Fibroblast of the aortic adventitia (primary cell): ENCODE measurements around the gene TEK. TPM values are rescaled to one million over a fixed set of nuclear protein-coding genes. Genes with fewer than 3 reads are reported as not detected.

Source experiments
- DNase-seq: peaks from one replicate; pipeline ENCODE4 v3.0.0-alpha.2; 2010; ENCODE audit warnings: low read depth
- H3K4me3 ChIP-seq: 2 replicates; pipeline ENCODE4 v1.5.1; 2011; ENCODE audit warnings: low read depth, mild to moderate bottlenecking, control low read depth, low read length, moderate library complexity
- total RNA-seq: library from RNA; depleted of rRNA; stranded (reverse); fragments of >200 nt; gene quantifications from 2 replicates; pipeline ENCODE4 v1.2.3, GENCODE V29; 2012; ENCODE audit warnings: low replicate concordance
- TF ChIP-seq, protein P1 (sequence below): IDR thresholded peaks from 2 replicates; pipeline ENCODE4 v1.5.1; 2011; ENCODE audit warnings: mild to moderate bottlenecking, low read length, control low read depth, inconsistent platforms; ENCODE audit not compliant: insufficient read depth

TEK gene
- total RNA-seq, 1 donor, result 1.7 TPM

DNA sequence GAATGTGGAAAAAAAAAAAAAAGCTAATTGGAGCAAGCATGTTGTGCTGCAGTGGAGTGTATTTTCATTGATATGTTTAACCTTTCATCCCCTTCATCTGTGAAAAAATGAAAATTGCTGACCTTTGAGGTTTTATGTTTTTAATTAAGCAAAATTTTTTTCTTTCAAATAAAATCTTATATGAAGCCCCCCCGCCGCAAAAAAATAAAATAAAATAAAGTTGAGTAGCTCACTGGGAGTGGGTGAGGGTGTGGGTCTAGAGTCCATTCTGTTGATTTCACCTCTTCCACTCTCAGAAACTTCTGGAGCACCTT lies 43.3 kb downstream of the TEK start:
- DNase-seq, result no peak
- no peak overlapping the region for H3K4me3 ChIP-seq
- TF ChIP-seq, protein P1, sequence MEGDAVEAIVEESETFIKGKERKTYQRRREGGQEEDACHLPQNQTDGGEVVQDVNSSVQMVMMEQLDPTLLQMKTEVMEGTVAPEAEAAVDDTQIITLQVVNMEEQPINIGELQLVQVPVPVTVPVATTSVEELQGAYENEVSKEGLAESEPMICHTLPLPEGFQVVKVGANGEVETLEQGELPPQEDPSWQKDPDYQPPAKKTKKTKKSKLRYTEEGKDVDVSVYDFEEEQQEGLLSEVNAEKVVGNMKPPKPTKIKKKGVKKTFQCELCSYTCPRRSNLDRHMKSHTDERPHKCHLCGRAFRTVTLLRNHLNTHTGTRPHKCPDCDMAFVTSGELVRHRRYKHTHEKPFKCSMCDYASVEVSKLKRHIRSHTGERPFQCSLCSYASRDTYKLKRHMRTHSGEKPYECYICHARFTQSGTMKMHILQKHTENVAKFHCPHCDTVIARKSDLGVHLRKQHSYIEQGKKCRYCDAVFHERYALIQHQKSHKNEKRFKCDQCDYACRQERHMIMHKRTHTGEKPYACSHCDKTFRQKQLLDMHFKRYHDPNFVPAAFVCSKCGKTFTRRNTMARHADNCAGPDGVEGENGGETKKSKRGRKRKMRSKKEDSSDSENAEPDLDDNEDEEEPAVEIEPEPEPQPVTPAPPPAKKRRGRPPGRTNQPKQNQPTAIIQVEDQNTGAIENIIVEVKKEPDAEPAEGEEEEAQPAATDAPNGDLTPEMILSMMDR, result no peak

DNA sequence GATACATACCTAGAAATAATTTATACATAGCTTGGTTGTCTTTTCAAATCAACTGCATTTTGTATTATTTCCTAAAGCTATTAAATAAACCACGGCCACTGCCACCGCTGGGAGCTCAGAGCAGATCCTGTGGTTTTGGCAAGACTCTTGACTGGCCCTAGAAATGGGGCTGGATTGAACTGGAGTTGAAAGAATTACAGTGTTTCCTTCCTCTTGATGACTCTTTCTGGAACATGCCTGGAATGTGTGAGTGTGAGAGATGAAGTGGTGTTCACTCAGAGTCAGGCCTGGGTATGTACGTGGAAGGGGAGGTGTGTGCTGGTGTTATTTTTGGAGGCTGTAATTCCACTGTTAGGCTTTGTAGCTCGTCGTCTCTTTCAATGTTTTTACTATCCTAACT lies 45.9 kb downstream of the TEK start:
- no peak overlapping the region for H3K4me3 ChIP-seq

DNA sequence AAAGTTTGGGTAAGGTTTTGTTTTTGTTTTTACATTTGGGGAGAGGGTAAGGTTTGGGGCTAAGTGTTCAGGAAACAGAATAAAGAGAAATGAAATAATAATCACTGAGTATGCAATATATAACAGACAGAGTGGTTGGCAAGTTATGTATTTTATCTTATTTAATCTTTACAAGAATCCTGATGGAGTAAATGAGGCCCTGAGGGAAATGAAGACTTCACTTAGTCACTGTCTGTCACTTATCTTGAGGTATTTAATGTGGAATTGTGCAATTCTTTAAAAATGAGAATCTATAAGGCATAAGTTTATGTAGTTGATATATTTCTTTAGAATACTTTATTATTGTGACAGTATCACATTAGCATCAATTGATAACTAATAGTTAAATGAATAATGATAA lies 48.1 kb downstream of the TEK start:
- TF ChIP-seq, protein P1, result no peak
- H3K4me3 ChIP-seq, result no peak overlapping the region
- no peak for DNase-seq

More for the DNA sequence above, 45.9 kb downstream of the TEK start:
- TF ChIP-seq, protein P1, result no peak
- DNase-seq, result peak; percentile 89

DNA sequence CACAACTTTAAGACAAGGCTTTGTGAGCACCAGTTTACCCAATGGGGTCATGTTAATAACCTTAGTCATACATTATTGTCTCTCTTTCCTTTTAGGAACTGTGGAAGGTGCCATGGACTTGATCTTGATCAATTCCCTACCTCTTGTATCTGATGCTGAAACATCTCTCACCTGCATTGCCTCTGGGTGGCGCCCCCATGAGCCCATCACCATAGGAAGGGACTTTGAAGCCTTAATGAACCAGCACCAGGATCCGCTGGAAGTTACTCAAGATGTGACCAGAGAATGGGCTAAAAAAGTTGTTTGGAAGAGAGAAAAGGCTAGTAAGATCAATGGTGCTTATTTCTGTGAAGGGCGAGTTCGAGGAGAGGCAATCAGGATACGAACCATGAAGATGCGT lies 48.7 kb downstream of the TEK start:
- DNase-seq, result no peak
- TF ChIP-seq, protein P1, result no peak
- H3K4me3 ChIP-seq, result no peak overlapping the region

DNA sequence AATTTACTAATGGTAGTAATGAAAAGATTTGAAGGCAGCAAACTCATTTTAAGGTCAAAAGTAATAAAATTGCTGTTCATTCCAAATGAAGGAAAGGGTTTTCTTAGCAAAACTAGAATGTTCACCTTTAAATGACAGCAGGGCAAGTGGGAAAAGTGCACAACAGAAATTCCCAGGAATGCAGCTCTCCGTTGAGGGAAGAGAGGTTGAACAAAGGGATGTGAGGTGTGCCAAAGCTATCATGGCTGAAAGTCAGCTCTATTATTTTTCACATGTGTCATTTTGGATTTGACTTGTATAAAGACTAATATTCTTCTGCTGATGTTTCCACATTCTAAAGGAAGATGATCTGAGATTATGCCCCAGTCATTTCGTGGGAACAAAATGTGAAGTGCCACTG lies 51.6 kb downstream of the TEK start:
- TF ChIP-seq, protein P1, result no peak
- DNase-seq, result peak; percentile 6

DNA sequence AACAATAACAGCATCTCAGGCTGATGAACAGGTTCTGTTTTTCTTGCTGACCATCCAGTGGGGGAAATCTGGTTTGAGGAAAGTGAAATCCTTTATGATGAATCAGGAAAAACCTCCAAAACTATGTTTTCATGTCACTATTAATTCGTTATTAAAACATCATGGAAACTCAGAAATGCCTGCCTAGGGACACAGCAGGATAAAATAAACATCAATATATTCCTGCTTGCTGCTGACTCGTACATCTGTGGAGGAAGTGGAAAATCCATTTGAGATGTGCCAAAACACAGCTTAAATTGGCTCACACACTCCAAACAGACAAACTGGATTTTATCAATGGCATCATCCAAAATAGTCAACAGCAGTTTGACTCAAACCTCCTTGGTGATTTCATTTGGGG lies 53.0 kb downstream of the TEK start:
- peak; percentile 45 for DNase-seq
- H3K4me3 ChIP-seq, result no peak overlapping the region
- TF ChIP-seq, protein P1, result no peak

More for the DNA sequence above, 51.6 kb downstream of the TEK start:
- H3K4me3 ChIP-seq, result no peak overlapping the region

DNA sequence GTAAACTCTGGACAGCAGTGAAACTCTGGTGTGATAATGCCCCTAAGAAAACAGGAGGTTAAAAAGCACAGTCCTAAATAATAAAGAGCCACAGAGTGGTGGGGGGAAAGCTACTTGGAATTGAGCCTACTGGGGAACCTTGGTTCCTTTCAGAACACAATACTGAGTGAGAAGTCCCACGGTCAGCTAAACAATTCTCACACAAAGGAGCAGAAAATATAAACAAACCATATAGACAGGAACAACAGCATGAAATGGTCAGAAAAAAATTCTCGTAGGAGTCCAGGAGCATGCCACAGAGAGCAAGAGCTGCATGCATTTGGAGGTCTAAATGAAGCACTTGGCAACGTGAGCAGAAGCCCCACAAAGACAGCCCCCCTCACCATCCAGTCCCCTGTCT lies 56.0 kb downstream of the TEK start:
- no peak for DNase-seq
- no peak overlapping the region for H3K4me3 ChIP-seq
- TF ChIP-seq, protein P1, result no peak
